Measurements from ENCODE around the gene AARS1. TPM values are rescaled to one million over a fixed set of nuclear protein-coding genes. Genes with fewer than 3 reads are reported as not detected.
"Not testable (repeated sequence)": the region's sequence is repeated elsewhere in the genome, so short reads cannot be mapped to it uniquely, and the experiment has no call there.

Gene AARS1
- total RNA-seq, 2 donors from 2014 or later = 45.3 to 97.8 TPM

DNA sequence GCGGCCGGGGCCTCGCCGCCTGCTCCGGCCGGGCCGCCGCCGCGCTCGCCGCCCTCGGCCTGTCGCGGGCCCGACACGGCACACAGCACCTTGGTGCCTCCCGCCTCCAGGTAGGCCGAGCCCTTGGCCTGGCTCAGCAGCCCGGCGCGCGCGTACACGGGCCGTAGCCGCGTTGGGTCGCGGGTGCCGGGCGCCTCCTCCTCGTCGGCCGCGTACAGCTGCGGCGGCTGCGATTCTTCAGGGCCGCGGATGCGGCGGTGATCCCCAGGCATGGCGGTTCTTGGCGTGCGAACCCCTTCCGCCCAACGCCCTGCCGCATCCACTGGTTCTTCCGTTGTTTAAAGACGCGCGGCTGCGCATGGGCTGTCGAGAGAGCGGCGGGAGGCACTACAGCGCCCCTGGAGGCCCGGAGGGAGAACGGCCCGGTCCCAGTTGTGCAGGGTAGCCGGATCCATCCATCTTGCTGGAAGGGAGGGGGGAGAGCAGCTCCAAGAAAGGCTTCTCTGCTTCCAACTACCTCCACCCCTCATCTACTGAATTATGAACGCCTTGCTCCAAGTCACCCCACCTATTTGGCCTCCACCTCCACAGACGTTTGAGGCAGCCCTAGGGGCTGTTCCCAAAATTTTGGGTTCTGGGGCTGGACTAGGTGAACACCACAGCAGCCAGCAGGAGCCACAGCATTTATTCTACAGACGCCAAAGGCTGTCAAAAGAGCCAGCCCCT is 37.5 kb downstream of the AARS1 start, which contains the start of gene EXOSC6:
EXOSC6 (minus strand) TSS at position 312 of the 726 bp plus-strand sequence; CDS start at position 272, 40 bp downstream.
- intact Hi-C loops (cut with DNase I) = loop anchor here (10.0 kb wide), 1 partner anchor 87 kb away; no protein-coding TSS in a partner anchor
- peak; percentile 93 for DNase-seq
- Histone ChIP-seq H3K4me3 (peak within 1 kb of the TSS; percentile 69), H3K4me1 (peaks cover 6% of the 10 kb centered on the region), H3K27ac (peak within 1 kb of the TSS; percentile 80), H3K9me3 (no peaks in the 10 kb centered on the region), H3K36me3 (peaks cover 6% of the 10 kb centered on the region), H3K9ac (ENCODE audit: low read depth in 2 of 2, low read length in 2 of 2) (peak within 1 kb of the TSS; percentile 71 to 81), H3K27me3 (no peaks in the 10 kb centered on the region)
- TF ChIP-seq, protein P1, sequence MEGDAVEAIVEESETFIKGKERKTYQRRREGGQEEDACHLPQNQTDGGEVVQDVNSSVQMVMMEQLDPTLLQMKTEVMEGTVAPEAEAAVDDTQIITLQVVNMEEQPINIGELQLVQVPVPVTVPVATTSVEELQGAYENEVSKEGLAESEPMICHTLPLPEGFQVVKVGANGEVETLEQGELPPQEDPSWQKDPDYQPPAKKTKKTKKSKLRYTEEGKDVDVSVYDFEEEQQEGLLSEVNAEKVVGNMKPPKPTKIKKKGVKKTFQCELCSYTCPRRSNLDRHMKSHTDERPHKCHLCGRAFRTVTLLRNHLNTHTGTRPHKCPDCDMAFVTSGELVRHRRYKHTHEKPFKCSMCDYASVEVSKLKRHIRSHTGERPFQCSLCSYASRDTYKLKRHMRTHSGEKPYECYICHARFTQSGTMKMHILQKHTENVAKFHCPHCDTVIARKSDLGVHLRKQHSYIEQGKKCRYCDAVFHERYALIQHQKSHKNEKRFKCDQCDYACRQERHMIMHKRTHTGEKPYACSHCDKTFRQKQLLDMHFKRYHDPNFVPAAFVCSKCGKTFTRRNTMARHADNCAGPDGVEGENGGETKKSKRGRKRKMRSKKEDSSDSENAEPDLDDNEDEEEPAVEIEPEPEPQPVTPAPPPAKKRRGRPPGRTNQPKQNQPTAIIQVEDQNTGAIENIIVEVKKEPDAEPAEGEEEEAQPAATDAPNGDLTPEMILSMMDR (IDR thresholded peaks at IDR 0.05) = peak; percentile 84

DNA sequence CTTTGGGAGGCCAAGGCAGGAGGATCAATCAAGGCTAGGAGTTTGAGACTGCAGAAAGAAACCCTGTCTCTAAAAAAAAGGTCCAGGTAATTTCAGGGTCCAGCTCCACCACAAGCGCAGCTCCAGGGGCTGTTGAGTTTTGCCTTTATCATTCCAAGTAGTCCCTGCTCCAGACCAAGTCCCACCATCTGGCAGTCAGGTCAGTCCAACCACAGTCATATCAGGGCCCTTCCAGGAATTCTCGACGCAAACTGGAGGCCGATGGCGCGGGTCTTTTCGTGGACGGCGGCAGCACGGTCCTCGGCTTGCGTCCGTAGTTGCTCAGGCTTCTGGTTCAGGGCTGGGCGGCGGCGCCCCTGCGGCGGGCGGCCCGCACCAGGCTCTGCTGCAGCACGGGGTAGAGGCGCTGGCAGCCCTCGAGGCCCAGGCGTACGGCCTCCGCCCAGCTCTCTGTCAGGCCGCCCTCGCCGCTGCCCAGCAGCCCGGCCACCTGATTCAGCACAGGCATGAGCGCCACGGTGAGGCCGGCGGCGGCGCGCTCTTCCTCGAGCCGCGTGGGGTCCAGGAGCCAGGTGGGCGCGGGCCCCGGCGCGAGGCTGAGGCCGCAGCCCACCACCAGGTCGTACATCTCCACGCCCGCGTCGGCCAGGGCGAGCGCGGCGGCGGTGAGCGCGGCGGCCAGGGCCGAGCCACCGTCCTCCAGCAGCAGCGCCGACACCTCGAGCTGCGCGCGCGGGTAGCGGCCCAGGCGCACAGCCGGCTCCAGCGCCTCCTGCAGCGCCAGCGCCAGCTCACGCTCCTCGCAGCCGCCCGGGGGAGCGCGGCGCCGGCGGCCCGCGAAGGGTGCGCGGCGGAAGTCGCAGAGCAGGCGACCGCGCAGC is 38.3 kb downstream of the AARS1 start:
- DNase-seq = peak; percentile 52
- H3K9ac ChIP-seq (ENCODE audit: low read depth in 2 of 2, low read length in 2 of 2) = peak overlapping the region; percentile 71 to 81
- intact Hi-C loops (cut with DNase I) = loop anchor here (10.0 kb wide), 1 partner anchor 86 kb away; no protein-coding TSS in a partner anchor

DNA sequence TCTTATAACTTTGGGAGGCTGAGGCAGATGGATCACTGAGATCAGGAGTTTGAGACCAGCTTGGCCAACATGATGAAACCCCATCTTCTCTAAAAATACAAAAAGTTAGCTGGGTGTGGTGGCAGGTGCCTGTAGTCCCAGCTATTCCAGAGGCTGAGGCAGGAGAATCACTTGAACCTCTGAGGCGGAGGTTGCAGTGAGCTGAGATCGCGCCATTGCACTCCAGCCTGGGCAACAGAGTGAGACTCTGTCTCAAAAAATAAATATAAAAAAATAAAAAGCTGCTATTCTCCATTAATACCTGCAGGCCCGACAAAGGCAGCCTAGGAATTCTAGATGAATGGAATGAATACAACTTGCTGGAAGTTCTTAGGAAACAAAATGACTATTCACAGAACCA is 39.6 kb downstream of the AARS1 start:
- intact Hi-C loops (cut with DNase I) = loop anchor here (10.0 kb wide), 1 partner anchor 85 kb away; no protein-coding TSS in a partner anchor
- H3K27me3 ChIP-seq; H3K4me1 ChIP-seq; H3K36me3 ChIP-seq; DNase-seq; H3K4me3 ChIP-seq; H3K27ac ChIP-seq; H3K9ac ChIP-seq (ENCODE audit: low read depth in 2 of 2, low read length in 2 of 2); H3K9me3 ChIP-seq: not testable (repeated sequence)

More for the DNA sequence above, 38.3 kb downstream of the AARS1 start:
- TF ChIP-seq, protein P1 (IDR thresholded peaks at IDR 0.05) = no peak
- peaks cover 6% of the 10 kb centered on the region for H3K4me1 ChIP-seq
- peaks cover 6% of the 10 kb centered on the region for H3K36me3 ChIP-seq
- no peaks in the 10 kb centered on the region for H3K9me3 ChIP-seq
- peak overlapping the region; percentile 80 for H3K27ac ChIP-seq
- H3K27me3 ChIP-seq = no peaks in the 10 kb centered on the region
- peak overlapping the region; percentile 69 for H3K4me3 ChIP-seq

DNA sequence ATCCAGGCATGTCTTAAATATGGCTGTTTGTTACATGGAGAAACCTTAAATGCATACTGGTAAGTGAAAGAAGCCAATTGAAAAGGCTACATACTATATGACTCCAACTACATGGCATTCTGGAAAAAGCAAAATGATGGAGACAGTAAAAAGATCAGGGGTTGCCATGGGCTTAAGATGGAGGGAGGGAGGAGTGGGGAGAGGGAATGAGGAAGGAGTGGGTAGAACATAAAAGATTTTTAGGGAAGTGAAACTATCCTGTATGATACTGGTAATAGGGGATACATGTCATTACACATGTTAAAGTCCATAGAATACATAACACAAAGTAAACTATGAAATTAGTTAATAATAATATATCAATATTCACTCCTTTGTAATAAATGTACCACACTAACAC is 50.5 kb downstream of the AARS1 start:
- H3K4me1 ChIP-seq; intact Hi-C loops (cut with DNase I); H3K4me3 ChIP-seq; H3K36me3 ChIP-seq; H3K9ac ChIP-seq (ENCODE audit: low read depth in 2 of 2, low read length in 2 of 2); H3K27ac ChIP-seq; H3K9me3 ChIP-seq; DNase-seq; H3K27me3 ChIP-seq: not testable (repeated sequence)

DNA sequence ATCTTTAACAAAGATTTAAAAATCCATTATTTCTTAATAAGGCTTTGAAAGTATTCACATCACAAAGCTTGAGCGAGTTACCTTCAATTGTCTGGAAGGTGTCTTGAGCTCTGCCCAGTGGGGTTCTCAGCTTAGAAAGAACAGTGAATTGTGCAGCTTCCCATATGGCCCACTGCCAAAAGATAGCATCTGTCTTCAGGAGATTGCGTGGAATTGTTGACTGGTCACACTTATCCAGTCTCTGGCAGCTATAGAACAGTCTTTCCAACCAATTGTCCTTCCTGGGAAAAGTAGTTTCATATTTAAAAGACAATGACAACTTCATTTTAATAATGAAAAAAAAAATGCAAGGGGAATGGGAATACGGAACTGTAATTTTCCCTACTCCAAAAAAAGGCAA is 57.5 kb downstream of the AARS1 start:
- H3K27ac ChIP-seq, H3K36me3 ChIP-seq: not testable (repeated sequence)

DNA sequence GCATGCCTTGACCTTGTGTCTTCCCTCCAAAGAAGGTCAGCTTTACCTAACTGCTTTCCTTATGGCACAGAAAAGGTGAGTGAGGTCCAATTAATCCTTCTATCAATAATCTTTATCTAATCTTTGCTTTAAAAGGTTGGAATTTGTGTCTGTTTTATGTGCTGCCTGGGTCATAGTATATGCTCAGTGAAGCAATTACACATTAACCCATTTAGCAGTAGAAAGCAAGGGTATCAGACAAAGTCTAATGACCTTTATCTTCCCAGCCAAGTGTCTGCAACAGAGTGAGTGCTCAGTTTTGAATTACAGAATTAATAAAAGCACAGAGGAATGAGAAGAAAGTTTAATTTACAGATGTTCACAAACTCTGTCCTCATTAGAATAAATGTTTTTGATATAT is 63.3 kb downstream of the AARS1 start:
- H3K27me3 ChIP-seq; H3K4me1 ChIP-seq; DNase-seq; H3K27ac ChIP-seq; intact Hi-C loops (cut with DNase I); H3K9ac ChIP-seq (ENCODE audit: low read depth in 2 of 2, low read length in 2 of 2); H3K36me3 ChIP-seq; H3K4me3 ChIP-seq; H3K9me3 ChIP-seq: not testable (repeated sequence)

More for the DNA sequence above, 57.5 kb downstream of the AARS1 start:
- H3K9ac ChIP-seq (ENCODE audit: low read depth in 2 of 2, low read length in 2 of 2); H3K9me3 ChIP-seq; H3K27me3 ChIP-seq; DNase-seq; H3K4me1 ChIP-seq; intact Hi-C loops (cut with DNase I); H3K4me3 ChIP-seq: not testable (repeated sequence)

DNA sequence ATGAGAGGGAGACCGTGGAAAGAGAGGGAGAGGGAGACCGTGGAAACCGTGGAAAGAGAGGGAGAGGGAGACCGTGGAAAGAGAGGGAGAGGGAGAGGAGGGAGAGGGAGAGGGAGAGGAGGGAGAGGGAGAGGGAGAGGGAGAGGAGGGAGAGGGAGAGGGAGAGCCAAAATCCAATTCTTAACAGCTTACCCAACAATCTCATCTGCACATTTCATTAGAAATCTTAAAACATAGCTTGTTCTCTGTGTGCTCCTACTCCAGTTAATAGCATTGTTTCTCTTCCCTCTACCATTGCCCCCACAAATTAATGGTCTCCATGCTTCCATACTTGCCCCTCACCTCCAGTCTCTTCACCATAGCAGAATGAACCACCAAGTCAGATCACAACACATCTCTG is 63.9 kb downstream of the AARS1 start:
- H3K36me3 ChIP-seq; H3K4me3 ChIP-seq; H3K27ac ChIP-seq; H3K9ac ChIP-seq (ENCODE audit: low read depth in 2 of 2, low read length in 2 of 2); DNase-seq; H3K27me3 ChIP-seq; intact Hi-C loops (cut with DNase I); H3K9me3 ChIP-seq; H3K4me1 ChIP-seq: not testable (repeated sequence)

DNA sequence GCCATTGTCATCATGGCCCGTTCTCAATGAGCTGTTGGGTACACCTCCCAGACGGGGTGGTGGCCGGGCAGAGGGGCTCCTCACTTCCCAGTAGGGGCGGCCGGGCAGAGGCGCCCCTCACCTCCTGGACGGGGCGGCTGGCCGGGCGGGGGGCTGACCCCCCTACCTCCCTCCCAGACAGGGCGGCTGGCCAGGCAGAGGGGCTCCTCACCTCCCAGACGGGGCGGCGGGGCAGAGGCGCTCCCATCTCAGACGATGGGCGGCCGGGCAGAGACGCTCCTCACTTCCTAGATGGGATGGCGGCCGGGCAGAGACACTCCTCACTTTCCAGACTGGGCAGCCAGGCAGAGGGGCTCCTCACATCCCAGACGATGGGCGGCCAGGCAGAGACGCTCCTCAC is 64.7 kb downstream of the AARS1 start:
- intact Hi-C loops (cut with DNase I); H3K4me3 ChIP-seq; DNase-seq; H3K27ac ChIP-seq; H3K9me3 ChIP-seq; H3K4me1 ChIP-seq; H3K27me3 ChIP-seq; H3K36me3 ChIP-seq; H3K9ac ChIP-seq (ENCODE audit: low read depth in 2 of 2, low read length in 2 of 2): not testable (repeated sequence)

DNA sequence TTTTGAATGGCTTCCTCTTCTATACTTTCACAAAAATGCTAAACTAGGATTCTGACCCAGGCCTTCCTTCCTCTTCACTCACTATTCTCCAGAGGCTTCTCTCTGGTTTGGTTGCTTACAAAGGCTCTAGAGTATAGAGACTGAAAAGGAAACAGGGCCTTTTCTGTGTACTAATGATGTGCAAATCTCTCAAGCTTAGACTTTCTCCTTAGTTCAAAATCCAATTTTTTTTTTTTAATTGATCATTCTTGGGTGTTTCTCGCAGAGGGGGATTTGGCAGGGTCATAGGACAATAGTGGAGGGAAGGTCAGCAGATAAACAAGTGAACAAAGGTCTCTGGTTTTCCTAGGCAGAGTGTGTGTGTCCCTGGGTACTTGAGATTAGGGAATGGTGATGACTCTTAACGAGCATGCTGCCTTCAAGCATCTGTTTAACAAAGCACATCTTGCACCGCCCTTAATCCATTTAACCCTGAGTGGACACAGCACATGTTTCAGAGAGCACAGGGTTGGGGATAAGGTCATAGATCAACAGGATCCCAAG is 65.3 kb downstream of the AARS1 start:
- not testable (repeated sequence) for H3K27ac ChIP-seq

DNA sequence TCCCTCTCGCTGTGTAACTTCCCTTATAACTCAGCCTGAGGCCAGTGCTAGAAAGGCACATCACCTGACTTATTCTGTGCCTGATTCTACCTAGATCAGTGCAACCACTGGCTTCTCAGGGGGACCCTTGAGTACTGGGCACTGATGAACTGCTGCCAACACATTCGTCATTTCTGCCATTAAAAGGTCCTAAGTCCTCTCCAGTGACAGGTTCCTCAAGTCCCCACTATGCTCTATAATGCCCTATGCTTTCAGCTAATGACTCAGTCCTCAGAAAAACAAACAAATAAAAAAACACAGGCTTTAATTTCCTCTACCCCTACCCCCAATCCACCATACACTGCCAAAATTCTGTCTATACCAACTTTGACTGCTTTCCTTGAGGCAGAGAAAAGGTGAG is 66.1 kb downstream of the AARS1 start:
- not testable (repeated sequence) for H3K4me1 ChIP-seq, H3K36me3 ChIP-seq

More for the DNA sequence above, 65.3 kb downstream of the AARS1 start:
- DNase-seq; H3K27me3 ChIP-seq; H3K36me3 ChIP-seq; H3K4me3 ChIP-seq; H3K9ac ChIP-seq (ENCODE audit: low read depth in 2 of 2, low read length in 2 of 2); intact Hi-C loops (cut with DNase I); H3K9me3 ChIP-seq; H3K4me1 ChIP-seq: not testable (repeated sequence)

DNA sequence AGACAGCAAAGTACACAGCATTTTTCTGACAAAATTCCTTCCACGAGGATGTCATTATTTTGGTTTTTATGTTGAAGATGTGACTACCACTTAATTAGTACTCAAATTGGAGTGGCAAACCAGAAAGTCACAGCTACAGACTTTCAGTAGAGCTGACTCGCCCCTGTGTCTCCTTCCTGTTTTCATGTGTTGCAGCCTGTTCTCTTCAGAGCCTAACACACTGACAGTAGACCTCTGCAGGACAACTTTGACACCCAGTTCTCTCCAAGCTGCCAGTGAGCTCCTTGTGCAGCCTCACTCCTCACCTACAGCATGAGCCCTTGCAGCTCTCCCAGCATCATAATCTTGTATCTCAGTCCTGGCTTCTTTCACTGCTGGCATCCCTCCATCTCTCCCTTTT is 66.7 kb downstream of the AARS1 start:
- H3K9ac ChIP-seq (ENCODE audit: low read depth in 2 of 2, low read length in 2 of 2); DNase-seq; H3K27me3 ChIP-seq; intact Hi-C loops (cut with DNase I); H3K9me3 ChIP-seq; H3K36me3 ChIP-seq; H3K27ac ChIP-seq; H3K4me3 ChIP-seq; H3K4me1 ChIP-seq: not testable (repeated sequence)

More for the DNA sequence above, 66.1 kb downstream of the AARS1 start:
- intact Hi-C loops (cut with DNase I); H3K27ac ChIP-seq; H3K27me3 ChIP-seq; H3K4me3 ChIP-seq; H3K9ac ChIP-seq (ENCODE audit: low read depth in 2 of 2, low read length in 2 of 2); DNase-seq; H3K9me3 ChIP-seq: not testable (repeated sequence)

Data from colonic mucosa (tissue), 4 donors.